CD14-positive monocyte (primary cell): Measurements from ENCODE around the gene LRRC1. TPM values are rescaled to one million over a fixed set of nuclear protein-coding genes. Genes with fewer than 3 reads are reported as not detected.

ENCODE experiments used
- DNase-seq, 3 donors: peaks; one replicate each; pipeline ENCODE4 v3.0.0-alpha.2; 2011 to 2022
- H2AFZ ChIP-seq: 2 replicates; pipeline ENCODE4 v1.6.0; 2012; ENCODE audit warnings: mild to moderate bottlenecking, low read depth, low read length, inconsistent platforms; ENCODE audit not compliant: insufficient read depth, poor library complexity, severe bottlenecking
- H3K27ac ChIP-seq, 2 donors: 1 replicate in 1 of 2; 2 replicates in 1 of 2; pipeline ENCODE4 v1.5.1; 2012 to 2013; ENCODE audit warnings: low read length in 2 of 2, control low read depth in 1 of 2, inconsistent platforms in 1 of 2, low read depth in 1 of 2, mild to moderate bottlenecking in 1 of 2
- H3K27me3 ChIP-seq, 2 donors: one replicate each; pipeline versions ENCODE4 v1.6.0 to v1.6.1; 2011 to 2013; ENCODE audit warnings: low read length in 2 of 2; ENCODE audit not compliant: control insufficient read depth in 2 of 2, insufficient read depth in 2 of 2
- H3K36me3 ChIP-seq, 2 donors: replicated peaks in 1 of 2; 1 replicate in 1 of 2; 2 replicates in 1 of 2; pipeline versions ENCODE4 v1.5.1 to v1.6.1; 2012 to 2013; ENCODE audit warnings: low read length in 2 of 2, control low read depth in 1 of 2, inconsistent platforms in 1 of 2, mild to moderate bottlenecking in 1 of 2; ENCODE audit not compliant: insufficient read depth in 2 of 2, control insufficient read depth in 1 of 2
- H3K4me1 ChIP-seq, 2 donors: 1 replicate in 1 of 2; 2 replicates in 1 of 2; pipeline versions ENCODE4 v1.5.1 to v1.6.1; 2012 to 2013; ENCODE audit warnings: low read length in 2 of 2, control low read depth in 1 of 2, inconsistent platforms in 1 of 2, mild to moderate bottlenecking in 1 of 2, moderate library complexity in 1 of 2; ENCODE audit not compliant: insufficient read depth in 2 of 2, control insufficient read depth in 1 of 2
- H3K4me2 ChIP-seq: replicated peaks from 2 replicates; pipeline ENCODE3; 2012; ENCODE audit warnings: low read length, moderate library complexity, mild to moderate bottlenecking; ENCODE audit not compliant: poor library complexity, severe bottlenecking; ENCODE audit errors: extremely low read depth
- H3K4me3 ChIP-seq, 3 experiments: fragments of 200-600 bp in 1 of 3; sonication (generic) in 1 of 3; replicated peaks in 1 of 3; 1 replicate in 2 of 3; 2 replicates in 1 of 3; pipeline ENCODE4 v1.5.1; 2011 to 2013; ENCODE audit warnings: low read length in 3 of 3, mild to moderate bottlenecking in 3 of 3, control low read depth in 2 of 3, low read depth in 2 of 3, inconsistent platforms in 1 of 3, moderate library complexity in 1 of 3
- H3K79me2 ChIP-seq: 2 replicates; pipeline ENCODE4 v1.6.0; 2012; ENCODE audit warnings: mild to moderate bottlenecking, control low read depth, inconsistent platforms, low read length, moderate library complexity; ENCODE audit not compliant: insufficient read depth
- H3K9ac ChIP-seq: 2 replicates; pipeline ENCODE4 v1.6.0; 2017; ENCODE audit warnings: low read length, mild to moderate bottlenecking; ENCODE audit not compliant: insufficient read depth, poor library complexity, severe bottlenecking
- H3K9me3 ChIP-seq, 2 donors: replicated peaks in 1 of 2; 1 replicate in 1 of 2; 2 replicates in 1 of 2; pipeline versions ENCODE4 v1.5.1 to v1.6.1; 2012 to 2013; ENCODE audit warnings: low read length in 2 of 2, control low read depth in 1 of 2; ENCODE audit not compliant: control insufficient read depth in 1 of 2, insufficient read depth in 1 of 2
- H4K20me1 ChIP-seq: 2 replicates; pipeline ENCODE4 v1.6.0; 2012; ENCODE audit warnings: mild to moderate bottlenecking, low read length, control low read depth, moderate library complexity; ENCODE audit not compliant: insufficient read depth
- H3K27ac Mint-ChIP-seq, 7 donors: one replicate each; pipeline ENCODE4 v1.8.0; 2020; ENCODE audit warnings: mild to moderate bottlenecking in 7 of 7, mixed read lengths in 7 of 7, moderate library complexity in 6 of 7, inconsistent platforms in 2 of 7
- H3K27me3 Mint-ChIP-seq, 3 donors: one replicate each; pipeline ENCODE4 v1.8.0; 2021 to 2022; ENCODE audit warnings: low read depth in 3 of 3, mild to moderate bottlenecking in 3 of 3, mixed read lengths in 3 of 3, moderate library complexity in 3 of 3, inconsistent platforms in 1 of 3
- H3K36me3 Mint-ChIP-seq, 2 donors: one replicate each; pipeline ENCODE4 v1.8.0; 2020; ENCODE audit warnings: mixed read lengths in 2 of 2, inconsistent platforms in 1 of 2, mild to moderate bottlenecking in 1 of 2
- H3K4me1 Mint-ChIP-seq: one replicate; pipeline ENCODE4 v1.8.0; 2020; ENCODE audit warnings: mild to moderate bottlenecking, mixed read lengths
- H3K4me3 Mint-ChIP-seq, 2 donors: one replicate each; pipeline ENCODE4 v1.8.0; 2020; ENCODE audit warnings: mild to moderate bottlenecking in 2 of 2, mixed read lengths in 2 of 2, moderate library complexity in 1 of 2
- H3K9me3 Mint-ChIP-seq, 7 donors: one replicate each; pipeline ENCODE4 v1.8.0; 2020 to 2022; ENCODE audit warnings: mixed read lengths in 7 of 7, mild to moderate bottlenecking in 6 of 7, moderate library complexity in 6 of 7, inconsistent platforms in 2 of 7
- WGBS: methylation state at CpG from one replicate; pipeline ENCODE4 v1.1.5; 2013; ENCODE audit warnings: missing lambda C conversion rate; ENCODE audit not compliant: insufficient coverage; 5-methylcytosine and 5-hydroxymethylcytosine counted together
- intact Hi-C, 2 donors: fragments of 100-400 bp; cut with micrococcal nuclease; formaldehyde crosslinking; loops; one replicate each; pipeline versions ENCODE4 v1.15.0 to v1.15.1; 2023
- polyA plus RNA-seq, 3 donors: library from polyadenylated mRNA; depleted of rRNA in 1 of 3; unstranded in 2 of 3; stranded (reverse) in 1 of 3; fragments of 300-500 nt in 2 of 3; fragments of >200 nt in 1 of 3; fragmentation: Illumina TruSeq in 2 of 3; gene quantifications; 1 replicate in 2 of 3; 2 replicates in 1 of 3; pipeline ENCODE4 v1.2.3, GENCODE V29; 2012 to 2021
- TF ChIP-seq, protein P1 (sequence below): fragments of 200-600 bp; IDR thresholded peaks from one replicate; pipeline ENCODE4 v1.8.0; 2022; ENCODE audit warnings: antibody characterized with exemption, mild to moderate bottlenecking

The LRRC1 gene
- polyA plus RNA-seq, 3 donors = 0.18 to 1.6 (median 0.92) TPM

- Histone ChIP-seq H3K9me3 (peaks cover 0 to 3% of the 10 kb centered on the region in 2 donors), H3K4me3 (no peak overlapping the region), H3K27ac (no peak overlapping the region), H3K27me3 (no peaks in the 10 kb centered on the region), H3K4me1 (no peaks in the 10 kb centered on the region), H3K79me2 (no peaks in the 10 kb centered on the region), H4K20me1 (no peaks in the 10 kb centered on the region), H3K36me3 (no peaks in the 10 kb centered on the region), H3K4me2 (no peak overlapping the region), H3K9ac (no peak overlapping the region), H2AFZ (no peak overlapping the region)
- intact Hi-C loops = no loop called here
- Mint-ChIP-seq H3K4me3 (no peak overlapping the region), H3K27me3 (no peaks in the 10 kb centered on the region), H3K9me3 (peaks cover 0 to 7% (median 2%) of the 10 kb centered on the region in 7 donors), H3K4me1 (peaks cover 9% of the 10 kb centered on the region), H3K36me3 (no peaks in the 10 kb centered on the region), H3K27ac (peak overlapping the region in 1 of 7 donors; percentile 35)
- DNase-seq = no peak
- TF ChIP-seq, protein P1, sequence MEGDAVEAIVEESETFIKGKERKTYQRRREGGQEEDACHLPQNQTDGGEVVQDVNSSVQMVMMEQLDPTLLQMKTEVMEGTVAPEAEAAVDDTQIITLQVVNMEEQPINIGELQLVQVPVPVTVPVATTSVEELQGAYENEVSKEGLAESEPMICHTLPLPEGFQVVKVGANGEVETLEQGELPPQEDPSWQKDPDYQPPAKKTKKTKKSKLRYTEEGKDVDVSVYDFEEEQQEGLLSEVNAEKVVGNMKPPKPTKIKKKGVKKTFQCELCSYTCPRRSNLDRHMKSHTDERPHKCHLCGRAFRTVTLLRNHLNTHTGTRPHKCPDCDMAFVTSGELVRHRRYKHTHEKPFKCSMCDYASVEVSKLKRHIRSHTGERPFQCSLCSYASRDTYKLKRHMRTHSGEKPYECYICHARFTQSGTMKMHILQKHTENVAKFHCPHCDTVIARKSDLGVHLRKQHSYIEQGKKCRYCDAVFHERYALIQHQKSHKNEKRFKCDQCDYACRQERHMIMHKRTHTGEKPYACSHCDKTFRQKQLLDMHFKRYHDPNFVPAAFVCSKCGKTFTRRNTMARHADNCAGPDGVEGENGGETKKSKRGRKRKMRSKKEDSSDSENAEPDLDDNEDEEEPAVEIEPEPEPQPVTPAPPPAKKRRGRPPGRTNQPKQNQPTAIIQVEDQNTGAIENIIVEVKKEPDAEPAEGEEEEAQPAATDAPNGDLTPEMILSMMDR = no peak
Measured at GRCh38 chr6:53808302-53808881, 13.6 kb downstream of the LRRC1 start.

- H3K4me3 Mint-ChIP-seq = no peak overlapping the region
- H3K4me1 ChIP-seq = no peaks in the 10 kb centered on the region
- H3K9me3 ChIP-seq = peaks cover 0 to 3% of the 10 kb centered on the region in 2 donors
- 100% methylated on average over 3 of the region's 3 CpGs for WGBS
- TF ChIP-seq, protein P1 = no peak
- no peak overlapping the region for H3K27ac ChIP-seq
- H3K27ac Mint-ChIP-seq = no peak overlapping the region
- H3K4me2 ChIP-seq = no peak overlapping the region
- H3K36me3 ChIP-seq = no peaks in the 10 kb centered on the region
- intact Hi-C loops = no loop called here
- no peak for DNase-seq
- no peaks in the 10 kb centered on the region for H3K36me3 Mint-ChIP-seq
- H3K27me3 Mint-ChIP-seq = no peaks in the 10 kb centered on the region
- H2AFZ ChIP-seq = no peak overlapping the region
- no peak overlapping the region for H3K4me3 ChIP-seq
- peaks cover 0 to 7% (median 2%) of the 10 kb centered on the region in 7 donors for H3K9me3 Mint-ChIP-seq
- peaks cover 15% of the 10 kb centered on the region for H3K4me1 Mint-ChIP-seq
- H4K20me1 ChIP-seq = no peaks in the 10 kb centered on the region
- H3K9ac ChIP-seq = no peak overlapping the region
- no peaks in the 10 kb centered on the region for H3K79me2 ChIP-seq
- no peaks in the 10 kb centered on the region for H3K27me3 ChIP-seq
Measured at GRCh38 chr6:53809691-53810090, 14.9 kb downstream of the LRRC1 start.
